Measurements from ENCODE around the gene SLC25A43. TPM values are rescaled to one million over a fixed set of nuclear protein-coding genes. Genes with fewer than 3 reads are reported as not detected.

SLC25A43 gene
- total and polyA plus RNA-seq, 9 of the 15 experiments (the other 6 are each of a cell fraction or from before 2014, with no cell fraction given) = 1.3 to 8.4 (median 4.0) TPM

DNA sequence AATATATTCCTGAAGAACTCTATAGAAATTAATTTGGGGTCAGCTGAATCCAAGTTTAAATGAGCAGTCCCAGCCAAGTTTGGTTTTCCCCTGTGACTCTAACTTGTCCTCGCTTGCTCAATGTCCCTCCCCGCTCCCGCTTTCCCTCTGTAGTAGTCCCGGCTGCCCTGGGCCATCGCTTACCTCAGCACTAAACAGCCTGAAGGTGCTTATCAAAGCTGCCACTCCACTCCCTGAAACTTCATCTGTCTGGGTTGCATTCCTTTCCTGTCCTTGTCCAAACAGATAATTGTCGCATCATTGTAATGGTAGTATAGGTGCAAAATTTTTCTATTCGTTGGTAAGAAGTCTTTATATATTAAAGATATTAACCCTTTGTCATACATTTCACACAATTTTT is 12.8 kb downstream of the SLC25A43 start (continued):
- TF ChIP-seq, protein P1, sequence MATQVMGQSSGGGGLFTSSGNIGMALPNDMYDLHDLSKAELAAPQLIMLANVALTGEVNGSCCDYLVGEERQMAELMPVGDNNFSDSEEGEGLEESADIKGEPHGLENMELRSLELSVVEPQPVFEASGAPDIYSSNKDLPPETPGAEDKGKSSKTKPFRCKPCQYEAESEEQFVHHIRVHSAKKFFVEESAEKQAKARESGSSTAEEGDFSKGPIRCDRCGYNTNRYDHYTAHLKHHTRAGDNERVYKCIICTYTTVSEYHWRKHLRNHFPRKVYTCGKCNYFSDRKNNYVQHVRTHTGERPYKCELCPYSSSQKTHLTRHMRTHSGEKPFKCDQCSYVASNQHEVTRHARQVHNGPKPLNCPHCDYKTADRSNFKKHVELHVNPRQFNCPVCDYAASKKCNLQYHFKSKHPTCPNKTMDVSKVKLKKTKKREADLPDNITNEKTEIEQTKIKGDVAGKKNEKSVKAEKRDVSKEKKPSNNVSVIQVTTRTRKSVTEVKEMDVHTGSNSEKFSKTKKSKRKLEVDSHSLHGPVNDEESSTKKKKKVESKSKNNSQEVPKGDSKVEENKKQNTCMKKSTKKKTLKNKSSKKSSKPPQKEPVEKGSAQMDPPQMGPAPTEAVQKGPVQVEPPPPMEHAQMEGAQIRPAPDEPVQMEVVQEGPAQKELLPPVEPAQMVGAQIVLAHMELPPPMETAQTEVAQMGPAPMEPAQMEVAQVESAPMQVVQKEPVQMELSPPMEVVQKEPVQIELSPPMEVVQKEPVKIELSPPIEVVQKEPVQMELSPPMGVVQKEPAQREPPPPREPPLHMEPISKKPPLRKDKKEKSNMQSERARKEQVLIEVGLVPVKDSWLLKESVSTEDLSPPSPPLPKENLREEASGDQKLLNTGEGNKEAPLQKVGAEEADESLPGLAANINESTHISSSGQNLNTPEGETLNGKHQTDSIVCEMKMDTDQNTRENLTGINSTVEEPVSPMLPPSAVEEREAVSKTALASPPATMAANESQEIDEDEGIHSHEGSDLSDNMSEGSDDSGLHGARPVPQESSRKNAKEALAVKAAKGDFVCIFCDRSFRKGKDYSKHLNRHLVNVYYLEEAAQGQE (IDR thresholded peaks at IDR 0.05; ENCODE audit: borderline replicate concordance) = no peak
- TF ChIP-seq, protein P1 (CRISPR knock-in tag; IDR thresholded peaks at IDR 0.05; ENCODE audit: low read depth) = no peak
- TF ChIP-seq, protein P2, sequence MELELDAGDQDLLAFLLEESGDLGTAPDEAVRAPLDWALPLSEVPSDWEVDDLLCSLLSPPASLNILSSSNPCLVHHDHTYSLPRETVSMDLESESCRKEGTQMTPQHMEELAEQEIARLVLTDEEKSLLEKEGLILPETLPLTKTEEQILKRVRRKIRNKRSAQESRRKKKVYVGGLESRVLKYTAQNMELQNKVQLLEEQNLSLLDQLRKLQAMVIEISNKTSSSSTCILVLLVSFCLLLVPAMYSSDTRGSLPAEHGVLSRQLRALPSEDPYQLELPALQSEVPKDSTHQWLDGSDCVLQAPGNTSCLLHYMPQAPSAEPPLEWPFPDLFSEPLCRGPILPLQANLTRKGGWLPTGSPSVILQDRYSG (tag; conservative IDR thresholded peaks at IDR 0.05; ENCODE audit: low read depth) = no peak
- TF ChIP-seq PTBP1 (IDR thresholded peaks at IDR 0.05; ENCODE audit: low read depth, low read length) = no peak
- peak; percentile 60 for TF ChIP-seq TCF3 (CRISPR knock-in tag; IDR thresholded peaks at IDR 0.05)
- TF ChIP-seq GABPB2 (CRISPR knock-in tag; conservative IDR thresholded peaks at IDR 0.05) = no peak
- no peak for TF ChIP-seq NFIC (IDR thresholded peaks at IDR 0.05)
